ENCODE measurements around the gene CHST9. TPM values are rescaled to one million over a fixed set of nuclear protein-coding genes. Genes with fewer than 3 reads are reported as not detected.

CHST9 gene
- total and polyA plus RNA-seq, 12 donors: 0.22 to 11.8 (median 4.0) TPM

- no peak overlapping the region for H3K4me3 ChIP-seq
- no peak for DNase-seq
- no peaks in the 10 kb centered on the region for H3K9me3 ChIP-seq
- H3K36me3 ChIP-seq: no peaks in the 10 kb centered on the region
- WGBS, 2 donors: 58 to 60% methylated on average over 6 of the region's 6 CpGs
- H3K4me1 ChIP-seq: no peaks in the 10 kb centered on the region
- intact Hi-C loops (cut with DNase I): no loop called here
- H3K27me3 ChIP-seq: no peaks in the 10 kb centered on the region
- H3K27ac ChIP-seq: no peak overlapping the region
- ATAC-seq: no peak
- TF ChIP-seq CTCF (IDR thresholded peaks at IDR 0.05): no peak
Observed at GRCh38 chr18:26893996-26894395, 291.1 kb downstream of the CHST9 start.

GRCh38 chr18:26888259-26888658 is 296.8 kb downstream of the CHST9 start:
- ATAC-seq: no peak
- Histone ChIP-seq H3K9me3 (no peaks in the 10 kb centered on the region), H3K4me1 (no peaks in the 10 kb centered on the region), H3K27me3 (peaks cover 0 to 10% (median 0%) of the 10 kb centered on the region in 7 donors), H3K4me3 (no peak overlapping the region), H3K27ac (no peak overlapping the region), H3K36me3 (no peaks in the 10 kb centered on the region)
- intact Hi-C loops (cut with DNase I): no loop called here
- TF ChIP-seq CTCF (IDR thresholded peaks at IDR 0.05): no peak
- 96 to 98% methylated on average over 4 of the region's 4 CpGs for WGBS, 2 donors
- no peak for DNase-seq

GRCh38 chr18:26875040-26875654 is 310.0 kb downstream of the CHST9 start:
- intact Hi-C loops (cut with DNase I): no loop called here
- TF ChIP-seq CTCF (IDR thresholded peaks at IDR 0.05): no peak
- DNase-seq (no peak), ATAC-seq (no peak)
- Histone ChIP-seq H3K4me3 (no peak overlapping the region), H3K27ac (no peak overlapping the region), H3K27me3 (no peaks in the 10 kb centered on the region), H3K9me3 (no peaks in the 10 kb centered on the region), H3K36me3 (no peaks in the 10 kb centered on the region), H3K4me1 (peaks cover 0 to 2% (median 0%) of the 10 kb centered on the region in 9 donors)
- WGBS, 2 donors: 78 to 79% methylated on average over 2 of the region's 2 CpGs

- H3K27me3 ChIP-seq: no peaks in the 10 kb centered on the region
- H3K4me1 ChIP-seq: peaks cover 0 to 10% (median 2%) of the 10 kb centered on the region in 9 donors
- no peaks in the 10 kb centered on the region for H3K9me3 ChIP-seq
- DNase-seq (no peak), ATAC-seq (no peak)
- no peaks in the 10 kb centered on the region for H3K36me3 ChIP-seq
- intact Hi-C loops (cut with DNase I): no loop called here
- no peak overlapping the region for H3K4me3 ChIP-seq
- no peak for TF ChIP-seq CTCF (IDR thresholded peaks at IDR 0.05)
- H3K27ac ChIP-seq: no peak overlapping the region
Observed at GRCh38 chr18:26874283-26874682, 310.8 kb downstream of the CHST9 start.
